GM04504 (cell line): ENCODE data around the gene DNAH3.
"Not testable (repeated sequence)": the region's sequence is repeated elsewhere in the genome, so short reads cannot be mapped to it uniquely, and the experiment has no call there.

ENCODE experiments used
- DNase-seq: peaks from one replicate; pipeline ENCODE4 v3.0.0-alpha.2; 2012; ENCODE audit warnings: low read depth

DNAH3 gene

GRCh38 chr16:21005008-21005407, 145.6 kb downstream of the DNAH3 start:
- no peak for DNase-seq

GRCh38 chr16:21001262-21001661, 149.4 kb downstream of the DNAH3 start:
- DNase-seq: no peak

- no peak for DNase-seq
Observed at GRCh38 chr16:20997147-20997546, 153.5 kb downstream of the DNAH3 start.

- no peak for DNase-seq
Observed at GRCh38 chr16:20995711-20996110, 154.9 kb downstream of the DNAH3 start.

DNA sequence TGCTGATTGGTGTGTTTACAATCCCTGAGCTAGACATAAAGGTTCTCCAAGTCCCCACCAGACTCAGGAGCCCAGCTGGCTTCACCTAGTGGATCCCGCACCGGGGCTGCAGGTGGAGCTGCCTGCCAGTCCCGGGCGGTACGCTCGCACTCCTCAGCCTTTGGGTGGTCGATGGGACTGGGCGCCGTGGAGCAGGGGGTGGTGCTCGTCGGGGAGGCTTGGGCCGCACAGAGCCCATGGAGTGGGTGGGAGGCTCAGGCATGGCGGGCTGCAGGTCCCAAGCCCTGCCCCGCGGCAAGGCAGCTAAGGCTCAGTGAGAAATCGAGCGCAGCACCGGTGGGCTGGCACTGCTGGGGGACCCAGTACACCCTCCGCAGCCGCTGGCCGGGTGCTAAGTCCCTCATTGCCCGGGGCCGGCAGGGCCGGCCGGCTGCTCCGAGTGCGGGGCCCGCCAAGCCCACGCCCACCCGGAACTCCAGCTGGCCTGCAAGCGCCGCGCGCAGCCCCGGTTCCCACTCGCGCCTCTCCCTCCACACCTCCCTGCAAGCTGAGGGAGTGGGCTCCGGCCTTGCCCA, 161.1 kb downstream of the DNAH3 start:
- not testable (repeated sequence) for DNase-seq

- no peak for DNase-seq
Observed at GRCh38 chr16:20987049-20987448, 163.6 kb downstream of the DNAH3 start.

DNA sequence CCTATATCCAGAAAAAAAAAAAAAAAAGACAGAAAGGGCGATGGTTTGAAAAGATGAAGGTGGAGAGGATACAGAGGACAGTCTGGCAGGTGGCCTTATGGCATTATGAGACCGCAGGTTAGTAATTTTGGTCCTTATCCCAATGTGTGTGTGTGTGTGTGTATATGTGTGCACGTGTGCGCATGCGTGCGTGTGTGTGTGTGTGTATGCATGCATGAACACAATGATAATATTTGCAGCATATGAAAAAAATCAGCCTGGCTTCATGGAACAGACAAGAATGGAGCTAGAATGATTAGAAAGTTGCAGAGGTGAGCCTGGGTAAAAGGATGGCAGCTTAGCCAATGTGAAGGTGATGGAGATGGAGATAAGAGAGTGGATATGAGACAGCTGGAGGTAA, 166.6 kb downstream of the DNAH3 start:
- DNase-seq: no peak

GRCh38 chr16:20976576-20976975, 174.1 kb downstream of the DNAH3 start:
- no peak for DNase-seq

DNA sequence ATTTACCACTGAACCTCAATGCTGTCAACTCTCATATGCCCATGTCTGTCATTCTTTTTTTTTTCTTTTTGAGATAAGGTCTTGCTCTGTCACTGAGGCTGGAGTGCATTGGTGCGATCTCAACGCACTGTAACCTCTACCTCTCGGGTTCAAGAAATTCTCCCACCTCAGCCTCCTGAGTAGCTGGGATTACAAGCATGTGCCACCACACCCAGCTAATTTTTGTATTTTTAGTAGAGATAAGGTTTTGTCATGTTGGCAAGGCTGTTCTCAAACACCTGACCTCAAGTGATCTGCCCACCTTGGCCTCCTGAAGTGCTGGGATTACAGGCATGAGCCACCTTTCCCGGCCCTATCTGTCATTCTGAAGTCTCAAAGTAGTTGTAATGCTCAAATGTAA, 177.4 kb downstream of the DNAH3 start:
- not testable (repeated sequence) for DNase-seq

DNA sequence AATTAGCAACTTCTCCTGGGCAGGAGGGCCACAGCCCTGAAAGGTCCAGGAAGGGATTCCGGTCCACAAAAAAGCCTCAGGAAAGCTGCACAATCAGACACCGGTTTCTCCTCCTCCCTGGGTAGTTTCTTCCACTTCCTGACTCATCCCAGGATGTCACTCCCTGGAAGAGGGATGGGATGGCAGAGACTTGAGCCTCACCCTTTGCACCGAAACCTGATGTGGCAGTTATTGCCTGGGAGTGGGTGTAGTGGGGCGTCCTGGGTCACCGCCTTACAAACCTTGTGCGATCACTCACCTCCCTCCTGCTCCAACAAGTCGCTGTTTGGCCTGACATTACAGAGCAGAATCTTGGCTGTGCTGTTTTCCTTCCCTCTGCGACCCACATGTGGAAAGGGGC, 179.2 kb downstream of the DNAH3 start:
- no peak for DNase-seq

GRCh38 chr16:20969386-20969785, 181.3 kb downstream of the DNAH3 start:
- DNase-seq: no peak

GRCh38 chr16:20968765-20969164, 181.9 kb downstream of the DNAH3 start:
- DNase-seq: no peak

- DNase-seq: no peak
Observed at GRCh38 chr16:20960899-20961298, 189.7 kb downstream of the DNAH3 start.

- no peak for DNase-seq
Observed at GRCh38 chr16:20957153-20957552, 193.5 kb downstream of the DNAH3 start.

DNA sequence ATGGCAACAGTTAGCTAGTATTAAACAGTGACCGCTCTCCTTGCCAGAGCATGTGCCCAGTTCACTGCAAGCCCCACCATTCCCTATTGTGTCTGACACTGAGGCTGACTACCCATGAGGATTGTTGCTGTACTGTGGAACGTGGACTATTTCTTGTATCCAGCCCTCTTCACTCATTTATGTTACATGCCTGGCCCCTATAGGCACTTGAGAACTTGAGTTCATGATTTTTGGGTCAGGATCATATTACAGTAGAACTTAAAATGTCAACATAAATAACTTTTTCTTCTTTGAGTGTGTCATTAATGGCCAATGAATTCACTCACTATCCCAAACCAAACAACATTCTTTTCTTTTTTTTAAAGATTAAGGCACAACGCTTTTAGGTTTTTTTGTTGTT, 194.3 kb downstream of the DNAH3 start:
- DNase-seq: no peak

GRCh38 chr16:20954574-20954973, 196.1 kb downstream of the DNAH3 start:
- no peak for DNase-seq

- no peak for DNase-seq
Observed at GRCh38 chr16:20952139-20952920, 198.3 kb downstream of the DNAH3 start.

GRCh38 chr16:20950294-20950693, 200.4 kb downstream of the DNAH3 start:
- no peak for DNase-seq

- DNase-seq: no peak
Observed at GRCh38 chr16:20949660-20950059, 201.0 kb downstream of the DNAH3 start.

- no peak for DNase-seq
Observed at GRCh38 chr16:20948444-20948843, 202.2 kb downstream of the DNAH3 start.

- DNase-seq: no peak
Observed at GRCh38 chr16:20946015-20946629, 204.5 kb downstream of the DNAH3 start.

DNA sequence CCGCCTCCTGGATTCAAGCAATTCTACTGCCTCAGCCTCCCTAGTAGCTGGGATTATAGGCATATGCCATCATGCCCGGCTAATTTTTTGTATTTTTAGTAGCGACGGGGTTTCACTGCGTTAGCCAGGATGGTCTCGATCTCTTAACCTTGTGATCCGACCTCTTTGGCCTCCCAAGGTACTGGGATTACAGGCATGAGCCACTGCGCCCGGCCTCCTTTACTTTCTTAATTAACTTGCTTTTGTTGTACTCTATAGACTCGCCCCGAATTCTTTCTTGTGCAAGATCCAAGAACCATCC, 205.1 kb downstream of the DNAH3 start:
- not testable (repeated sequence) for DNase-seq

DNA sequence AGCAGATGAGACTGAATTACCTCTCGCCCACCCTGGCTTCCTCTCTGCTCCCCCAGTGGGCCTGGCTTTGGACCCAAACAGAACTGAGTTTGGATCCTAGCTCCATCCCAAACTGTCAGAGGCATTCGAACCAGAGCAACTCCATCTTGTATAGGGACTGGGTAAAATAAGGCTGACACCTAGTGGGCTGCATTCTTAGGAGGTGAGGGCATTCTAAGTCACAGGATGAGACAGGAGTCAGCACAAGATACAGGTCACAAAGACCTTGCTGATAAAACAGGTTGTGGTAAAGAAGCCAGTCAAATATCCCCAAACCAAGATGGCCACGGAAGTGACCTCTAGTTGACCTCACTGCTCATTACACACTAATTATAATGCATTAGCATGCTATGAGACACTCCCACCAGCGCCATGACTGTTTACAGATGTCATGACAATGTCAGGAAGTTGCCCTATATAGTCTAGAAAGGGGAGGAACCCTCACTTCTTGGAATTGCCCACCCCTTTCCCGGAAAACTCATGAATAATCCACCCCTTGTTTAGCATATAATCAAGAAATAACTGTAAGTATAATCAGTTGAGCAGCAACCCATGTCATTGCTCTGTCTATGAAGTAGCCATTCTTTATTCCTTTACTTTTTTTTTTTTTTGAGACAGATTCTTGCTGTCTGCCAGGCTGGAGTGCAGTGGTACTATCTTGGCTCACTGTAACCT, 205.6 kb downstream of the DNAH3 start:
- no peak for DNase-seq
